Erythroblast (primary cell): ENCODE results near the gene DYNLL1.
"Not testable (repeated sequence)": the region's sequence is repeated elsewhere in the genome, so short reads cannot be mapped to it uniquely, and the experiment has no call there.

ENCODE experiments used
- GATA1 ChIP-seq: IDR thresholded peaks from 2 replicates; pipeline ENCODE4 v1.6.1; 2011; ENCODE audit warnings: low read depth, mild to moderate bottlenecking, control low read depth, low read length, moderate library complexity
- POLR2A ChIP-seq: IDR thresholded peaks from 2 replicates; pipeline ENCODE4 v1.6.1; 2011; ENCODE audit warnings: mild to moderate bottlenecking, low read length

DNA sequence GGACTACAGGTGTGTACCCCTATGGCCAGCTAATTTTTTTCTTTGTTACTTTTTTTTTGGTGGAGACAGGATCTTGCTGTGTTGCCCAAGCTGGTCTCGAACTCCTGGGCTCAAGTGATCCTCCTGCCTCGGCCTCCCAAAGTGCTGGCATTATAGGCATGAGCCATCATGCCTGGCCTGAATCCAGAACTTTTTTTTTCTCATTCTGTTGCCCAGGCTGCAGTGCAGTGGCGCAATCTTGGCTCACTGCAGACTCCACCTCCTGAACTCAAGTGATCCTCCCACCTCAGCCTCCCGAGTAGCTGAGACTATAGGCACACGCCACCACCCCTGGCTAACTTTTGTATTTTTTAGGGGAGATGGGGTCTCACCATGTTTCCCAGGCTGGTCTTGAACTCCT lies 43.4 kb upstream of the DYNLL1 start:
- TF ChIP-seq POLR2A, GATA1: not testable (repeated sequence)
